Uterus (tissue), 4 donors: ENCODE results near the gene ENOSF1. TPM values are rescaled to one million over a fixed set of nuclear protein-coding genes. Genes with fewer than 3 reads are reported as not detected.
"Not testable (repeated sequence)": the region's sequence is repeated elsewhere in the genome, so short reads cannot be mapped to it uniquely, and the experiment has no call there.

Source experiments
- DNase-seq, 2 donors: peaks; one replicate each; pipeline ENCODE4 v3.0.0-alpha.2; 2019 to 2020
- H3K27ac ChIP-seq, 2 donors: fragments of 200-600 bp; sonication (generic); 1 replicate in 1 of 2; 2 replicates in 1 of 2; pipeline ENCODE4 v1.5.1; 2016 to 2018
- H3K27me3 ChIP-seq, 2 donors: fragments of 200-600 bp; sonication (generic); one replicate each; pipeline ENCODE4 v1.5.1; 2018 to 2019; ENCODE audit warnings: control low read depth in 1 of 2
- H3K36me3 ChIP-seq, 2 donors: fragments of 200-600 bp; sonication (generic); one replicate each; pipeline ENCODE4 v1.5.1; 2019; ENCODE audit warnings: control low read depth in 1 of 2
- H3K4me1 ChIP-seq, 2 donors: fragments of 200-600 bp; sonication (generic); one replicate each; pipeline ENCODE4 v1.5.1; 2018 to 2019; ENCODE audit warnings: control low read depth in 1 of 2
- H3K4me3 ChIP-seq, 2 donors: fragments of 200-600 bp; sonication (generic); 1 replicate in 1 of 2; 2 replicates in 1 of 2; pipeline ENCODE4 v1.5.1; 2018 to 2019; ENCODE audit warnings: mild to moderate bottlenecking in 1 of 2
- H3K9me3 ChIP-seq, 2 donors: fragments of 200-600 bp; sonication (generic); one replicate each; pipeline ENCODE4 v1.5.1; 2019; ENCODE audit warnings: control low read depth in 1 of 2
- POLR2A ChIP-seq, 2 donors: fragments of 450-650 bp; IDR thresholded peaks; one replicate each; pipeline ENCODE4 v1.6.1; 2016; ENCODE audit warnings: antibody characterized with exemption in 2 of 2, mild to moderate bottlenecking in 1 of 2, moderate library complexity in 1 of 2
- intact Hi-C: fragments of 100-400 bp; cut with DNase I; formaldehyde crosslinking; loops from one replicate; pipeline ENCODE4 v1.15.1; 2023; ENCODE audit warnings: low total_unique reads
- total RNA-seq, 4 donors: library from RNA; depleted of rRNA in 3 of 4; stranded (reverse); fragments of >200 nt in 3 of 4; gene quantifications; one replicate each; pipeline versions ENCODE4 v1.1.0 to v1.2.4, GENCODE V29; 2014 to 2023
- TF ChIP-seq, protein P1 (sequence below), 4 experiments: fragments of 200-600 bp in 2 of 4; fragments of 450-650 bp in 2 of 4; sonication (generic) in 2 of 4; IDR thresholded peaks; one replicate each; pipeline ENCODE4 v1.5.1; 2016 to 2019; ENCODE audit warnings: antibody characterized with exemption in 4 of 4, mild to moderate bottlenecking in 2 of 4, moderate library complexity in 1 of 4
- donor health status: DM: yes; HTN: yes; CAD: no.

ENOSF1 gene
- total RNA-seq, 4 donors from 2014 or later = 12.0 to 110 (median 38.5) TPM

DNA sequence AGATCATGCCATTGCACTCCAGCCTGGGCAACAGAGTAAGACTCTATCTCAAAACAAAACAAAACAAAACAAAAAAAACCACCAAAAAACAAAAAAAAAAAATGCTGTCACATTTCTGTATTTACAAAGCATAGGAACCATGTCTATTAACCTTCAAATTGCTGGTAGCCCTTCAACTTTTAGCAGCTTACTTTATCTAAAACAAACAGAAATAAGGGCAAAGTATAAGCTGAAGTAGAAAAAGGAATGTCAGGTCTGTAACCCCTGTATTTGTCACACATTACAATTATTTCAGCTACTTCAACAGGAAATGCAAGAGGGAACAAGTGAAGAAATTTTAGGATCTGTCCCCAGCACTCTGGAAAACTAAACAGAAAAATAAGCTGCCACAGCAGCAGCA lies 29.6 kb downstream of the ENOSF1 start:
- intact Hi-C loops = no loop called here
- Histone ChIP-seq H3K36me3 (no peaks in the 10 kb centered on the region), H3K27ac (no peak overlapping the region), H3K4me3 (no peak overlapping the region), H3K4me1 (no peaks in the 10 kb centered on the region), H3K27me3 (no peaks in the 10 kb centered on the region), H3K9me3 (no peaks in the 10 kb centered on the region)
- TF ChIP-seq, protein P1, sequence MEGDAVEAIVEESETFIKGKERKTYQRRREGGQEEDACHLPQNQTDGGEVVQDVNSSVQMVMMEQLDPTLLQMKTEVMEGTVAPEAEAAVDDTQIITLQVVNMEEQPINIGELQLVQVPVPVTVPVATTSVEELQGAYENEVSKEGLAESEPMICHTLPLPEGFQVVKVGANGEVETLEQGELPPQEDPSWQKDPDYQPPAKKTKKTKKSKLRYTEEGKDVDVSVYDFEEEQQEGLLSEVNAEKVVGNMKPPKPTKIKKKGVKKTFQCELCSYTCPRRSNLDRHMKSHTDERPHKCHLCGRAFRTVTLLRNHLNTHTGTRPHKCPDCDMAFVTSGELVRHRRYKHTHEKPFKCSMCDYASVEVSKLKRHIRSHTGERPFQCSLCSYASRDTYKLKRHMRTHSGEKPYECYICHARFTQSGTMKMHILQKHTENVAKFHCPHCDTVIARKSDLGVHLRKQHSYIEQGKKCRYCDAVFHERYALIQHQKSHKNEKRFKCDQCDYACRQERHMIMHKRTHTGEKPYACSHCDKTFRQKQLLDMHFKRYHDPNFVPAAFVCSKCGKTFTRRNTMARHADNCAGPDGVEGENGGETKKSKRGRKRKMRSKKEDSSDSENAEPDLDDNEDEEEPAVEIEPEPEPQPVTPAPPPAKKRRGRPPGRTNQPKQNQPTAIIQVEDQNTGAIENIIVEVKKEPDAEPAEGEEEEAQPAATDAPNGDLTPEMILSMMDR (IDR thresholded peaks at IDR 0.05) = no peak
- no peak for TF ChIP-seq POLR2A (IDR thresholded peaks at IDR 0.05)
- DNase-seq = no peak

DNA sequence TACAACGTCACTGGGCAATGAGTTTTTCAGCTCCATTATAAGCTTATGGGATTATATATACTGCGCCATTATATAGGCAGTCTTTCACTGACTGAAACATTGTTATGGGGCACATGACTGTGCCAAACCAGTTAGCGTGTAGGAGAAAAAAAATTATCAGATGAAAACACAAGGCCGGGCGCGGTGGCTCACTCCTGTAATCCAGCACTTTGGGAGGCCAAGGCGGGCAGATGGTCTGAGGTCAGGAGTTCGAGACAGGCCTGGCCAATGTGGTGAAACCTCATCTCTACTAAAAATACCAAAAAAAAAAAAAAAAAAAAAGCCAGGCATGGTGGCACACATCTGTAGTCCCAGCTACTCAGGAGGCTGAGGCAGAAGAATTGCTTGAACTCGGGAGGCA lies 30.0 kb downstream of the ENOSF1 start:
- H3K27me3 ChIP-seq, H3K36me3 ChIP-seq, DNase-seq: not testable (repeated sequence)

DNA sequence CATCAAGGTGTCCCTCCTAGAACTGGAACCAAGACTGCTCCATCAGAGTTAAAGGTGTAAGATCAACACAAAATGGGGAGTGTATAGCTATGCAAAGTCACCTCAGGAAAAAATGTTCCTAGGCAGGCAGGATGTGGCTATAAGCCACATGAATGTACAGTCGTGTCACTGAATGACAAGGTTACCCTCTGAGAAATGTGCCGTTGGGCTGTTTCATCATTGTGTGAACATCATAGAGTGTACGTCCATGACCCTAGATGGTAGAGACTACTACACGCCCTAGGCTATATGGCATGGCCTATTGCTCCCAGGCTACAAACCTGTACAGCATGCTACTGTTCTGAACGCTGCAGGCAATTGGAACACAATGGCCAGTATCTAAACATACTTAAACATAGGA lies 30.4 kb downstream of the ENOSF1 start:
- no peaks in the 10 kb centered on the region for H3K36me3 ChIP-seq
- intact Hi-C loops = no loop called here

More for the DNA sequence above, 30.0 kb downstream of the ENOSF1 start:
- H3K9me3 ChIP-seq, H3K4me3 ChIP-seq, H3K27ac ChIP-seq, H3K4me1 ChIP-seq, intact Hi-C loops: not testable (repeated sequence)

DNA sequence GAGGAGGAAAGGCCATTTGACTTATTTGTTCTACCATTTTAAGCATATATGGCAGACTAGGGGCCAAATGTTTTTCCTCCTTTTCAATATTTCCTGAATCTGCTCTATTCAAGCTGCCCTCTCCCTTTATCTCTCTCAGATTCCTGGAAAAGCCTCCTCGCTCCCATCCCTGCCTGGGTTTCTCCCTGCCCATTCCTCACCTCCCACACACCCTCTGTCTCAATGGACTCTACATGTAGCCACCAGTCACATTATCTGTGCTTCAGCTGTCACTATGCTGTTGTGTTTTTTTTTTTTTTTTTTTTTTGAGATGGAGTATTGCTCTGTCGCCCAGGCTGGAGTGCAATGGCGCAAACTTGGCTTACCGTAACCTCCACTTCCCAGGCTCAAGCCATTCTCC lies 32.0 kb downstream of the ENOSF1 start:
- Histone ChIP-seq H3K27ac (no peak overlapping the region), H3K4me3 (no peak overlapping the region), H3K9me3 (no peaks in the 10 kb centered on the region), H3K4me1 (no peaks in the 10 kb centered on the region), H3K36me3 (no peaks in the 10 kb centered on the region), H3K27me3 (no peaks in the 10 kb centered on the region)
- no peak for TF ChIP-seq POLR2A (IDR thresholded peaks at IDR 0.05)
- DNase-seq = no peak
- intact Hi-C loops = no loop called here

More for the DNA sequence above, 30.4 kb downstream of the ENOSF1 start:
- Histone ChIP-seq H3K4me3 (no peak overlapping the region), H3K27ac (no peak overlapping the region), H3K4me1 (no peaks in the 10 kb centered on the region), H3K27me3 (no peaks in the 10 kb centered on the region), H3K9me3 (no peaks in the 10 kb centered on the region)
- no peak for DNase-seq
- no peak for TF ChIP-seq POLR2A (IDR thresholded peaks at IDR 0.05)
- TF ChIP-seq, protein P1 (IDR thresholded peaks at IDR 0.05) = no peak

DNA sequence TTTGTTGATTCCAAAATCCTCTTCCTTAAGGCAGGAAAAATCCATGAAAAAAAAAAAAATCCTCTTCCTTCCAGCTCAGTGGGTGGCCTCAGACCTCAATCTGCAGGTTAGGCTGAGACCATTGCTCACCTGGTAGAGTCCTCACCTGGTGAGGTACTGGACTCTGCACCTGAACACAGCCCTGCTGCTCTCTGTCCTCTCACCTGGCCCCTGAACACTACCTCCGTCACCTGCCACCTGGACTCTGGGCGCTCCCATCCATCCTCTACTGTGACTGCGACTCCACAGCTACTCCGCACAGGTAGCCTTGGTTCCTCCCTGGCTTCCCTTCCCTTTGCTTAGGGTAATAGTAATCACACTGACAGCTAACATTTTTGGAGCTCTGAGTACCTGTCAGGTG lies 32.9 kb downstream of the ENOSF1 start:
- no peak overlapping the region for H3K4me3 ChIP-seq
- no peak overlapping the region for H3K27ac ChIP-seq
- no peaks in the 10 kb centered on the region for H3K9me3 ChIP-seq
- DNase-seq = no peak
- no peaks in the 10 kb centered on the region for H3K27me3 ChIP-seq
- no peaks in the 10 kb centered on the region for H3K36me3 ChIP-seq
- no peak for TF ChIP-seq POLR2A (IDR thresholded peaks at IDR 0.05)
- TF ChIP-seq, protein P1 (IDR thresholded peaks at IDR 0.05) = no peak
- intact Hi-C loops = no loop called here
- no peaks in the 10 kb centered on the region for H3K4me1 ChIP-seq

DNA sequence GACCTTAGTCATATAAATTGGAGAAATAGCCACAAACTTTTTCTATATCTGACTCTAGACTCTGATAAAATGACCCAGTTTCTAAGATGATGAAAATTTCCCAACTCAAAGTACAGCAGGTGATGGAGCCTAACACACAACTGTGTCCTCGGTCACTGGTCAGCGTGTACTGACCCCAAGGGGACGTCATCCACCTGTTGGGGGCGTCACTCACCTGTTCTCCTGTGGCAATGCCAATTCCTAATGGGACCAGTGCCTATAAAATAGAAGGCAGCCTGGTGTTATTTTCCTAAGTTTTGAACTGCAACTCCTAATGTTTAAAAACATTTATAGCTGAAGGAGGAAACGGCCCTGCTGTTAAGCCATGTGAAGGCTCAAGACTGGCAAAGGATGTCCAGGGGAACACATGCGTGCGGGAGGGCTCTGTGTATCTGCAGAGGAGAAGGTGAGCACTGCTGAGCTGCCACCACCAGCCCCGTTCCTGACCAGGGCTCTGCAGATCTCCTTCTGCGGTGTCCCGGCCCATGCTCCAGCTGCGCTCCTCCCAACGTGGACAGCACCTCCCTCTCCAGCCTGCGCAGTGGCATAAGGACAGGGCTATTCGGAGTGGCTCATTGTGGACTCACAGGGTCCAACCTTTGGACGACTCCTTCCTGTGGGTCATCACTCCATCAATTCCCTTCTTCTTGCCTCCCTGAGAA lies 33.8 kb downstream of the ENOSF1 start:
- no peaks in the 10 kb centered on the region for H3K9me3 ChIP-seq
- H3K36me3 ChIP-seq = no peaks in the 10 kb centered on the region
- H3K27ac ChIP-seq = no peak overlapping the region
- no peak for DNase-seq
- no peak overlapping the region for H3K4me3 ChIP-seq
- H3K4me1 ChIP-seq = no peaks in the 10 kb centered on the region
- TF ChIP-seq, protein P1 (IDR thresholded peaks at IDR 0.05) = no peak
- no peak for TF ChIP-seq POLR2A (IDR thresholded peaks at IDR 0.05)
- intact Hi-C loops = no loop called here
- H3K27me3 ChIP-seq = no peaks in the 10 kb centered on the region
